ENCODE results near the gene EPB41L4A. TPM values are rescaled to one million over a fixed set of nuclear protein-coding genes. Genes with fewer than 3 reads are reported as not detected.

The EPB41L4A gene
- total and polyA plus RNA-seq, 2 donors (not counting 1 experiment from before 2014, with no cell fraction given): 0.23 to 0.50 TPM

GRCh38 chr5:112183103-112183711 is 235.9 kb downstream of the EPB41L4A start:
- DNase-seq (ENCODE audit: low read depth in 2 of 2): peak in 1 of 2 donors; percentile 74

GRCh38 chr5:112179290-112179689 is 239.8 kb downstream of the EPB41L4A start:
- TF ChIP-seq EZH2 (IDR thresholded peaks at IDR 0.05; ENCODE audit: low read length, missing control alignments) (no peak), CTCF (conservative IDR thresholded peaks at IDR 0.05 in 1 of 2, IDR thresholded peaks at IDR 0.05 in 1 of 2; ENCODE audit: low read depth in 1 of 2, low read length in 2 of 2) (no peak)
- Histone ChIP-seq H3K4me1 (ENCODE audit: control insufficient read depth, extremely low read depth, insufficient read depth, low read length) (no peaks in the 10 kb centered on the region), H3K79me2 (ENCODE audit: control insufficient read depth, insufficient read depth, low read length) (no peaks in the 10 kb centered on the region), H3K9ac (ENCODE audit: insufficient read depth, low read length) (no peak overlapping the region), H3K27ac (ENCODE audit: insufficient read depth, low read length) (no peak overlapping the region), H4K20me1 (ENCODE audit: control insufficient read depth, extremely low read depth, insufficient read depth, low read length) (no peaks in the 10 kb centered on the region), H3K27me3 (ENCODE audit: control insufficient read depth, insufficient read depth, low read length) (no peaks in the 10 kb centered on the region), H3K4me2 (ENCODE audit: extremely low read depth, insufficient read depth, low read length) (no peak overlapping the region), H3K4me3 (replicated peaks in 1 of 4; ENCODE audit: control extremely low read depth in 1 of 4, insufficient read depth in 1 of 4, low read depth in 3 of 4, low read length in 4 of 4) (no peak overlapping the region), H3K9me3 (ENCODE audit: control insufficient read depth, insufficient read depth, low read depth, low read length) (no peaks in the 10 kb centered on the region), H2AFZ (ENCODE audit: low read length) (no peak overlapping the region), H3K36me3 (ENCODE audit: control insufficient read depth, insufficient read depth, low read length) (no peaks in the 10 kb centered on the region)
- DNase-seq (ENCODE audit: low read depth in 2 of 2): no peak

More at GRCh38 chr5:112183103-112183711, 235.9 kb downstream of the EPB41L4A start:
- Histone ChIP-seq H3K4me2 (ENCODE audit: extremely low read depth, insufficient read depth, low read length) (no peak overlapping the region), H3K4me3 (replicated peaks in 1 of 4; ENCODE audit: control extremely low read depth in 1 of 4, insufficient read depth in 1 of 4, low read depth in 3 of 4, low read length in 4 of 4) (no peak overlapping the region), H4K20me1 (ENCODE audit: control insufficient read depth, extremely low read depth, insufficient read depth, low read length) (no peaks in the 10 kb centered on the region), H2AFZ (ENCODE audit: low read length) (no peak overlapping the region), H3K79me2 (ENCODE audit: control insufficient read depth, insufficient read depth, low read length) (no peaks in the 10 kb centered on the region), H3K27ac (ENCODE audit: insufficient read depth, low read length) (no peak overlapping the region), H3K4me1 (ENCODE audit: control insufficient read depth, extremely low read depth, insufficient read depth, low read length) (no peaks in the 10 kb centered on the region), H3K27me3 (ENCODE audit: control insufficient read depth, insufficient read depth, low read length) (no peaks in the 10 kb centered on the region), H3K9ac (ENCODE audit: insufficient read depth, low read length) (no peak overlapping the region), H3K9me3 (ENCODE audit: control insufficient read depth, insufficient read depth, low read depth, low read length) (no peaks in the 10 kb centered on the region), H3K36me3 (ENCODE audit: control insufficient read depth, insufficient read depth, low read length) (no peaks in the 10 kb centered on the region)
- TF ChIP-seq EZH2 (IDR thresholded peaks at IDR 0.05; ENCODE audit: low read length, missing control alignments) (no peak), CTCF (conservative IDR thresholded peaks at IDR 0.05 in 1 of 2, IDR thresholded peaks at IDR 0.05 in 1 of 2; ENCODE audit: low read depth in 1 of 2, low read length in 2 of 2) (no peak)

GRCh38 chr5:112174959-112175594 is 244.0 kb downstream of the EPB41L4A start:
- no peak overlapping the region for H3K9ac ChIP-seq (ENCODE audit: insufficient read depth, low read length)
- peak; percentile 25 to 49 for DNase-seq (ENCODE audit: low read depth in 2 of 2)
- no peaks in the 10 kb centered on the region for H3K36me3 ChIP-seq (ENCODE audit: control insufficient read depth, insufficient read depth, low read length)
- H4K20me1 ChIP-seq (ENCODE audit: control insufficient read depth, extremely low read depth, insufficient read depth, low read length): no peaks in the 10 kb centered on the region
- peak overlapping the region; percentile 6 for H2AFZ ChIP-seq (ENCODE audit: low read length)
- no peaks in the 10 kb centered on the region for H3K4me1 ChIP-seq (ENCODE audit: control insufficient read depth, extremely low read depth, insufficient read depth, low read length)
- no peaks in the 10 kb centered on the region for H3K9me3 ChIP-seq (ENCODE audit: control insufficient read depth, insufficient read depth, low read depth, low read length)
- no peaks in the 10 kb centered on the region for H3K79me2 ChIP-seq (ENCODE audit: control insufficient read depth, insufficient read depth, low read length)
- no peak overlapping the region for H3K27ac ChIP-seq (ENCODE audit: insufficient read depth, low read length)
- TF ChIP-seq EZH2 (IDR thresholded peaks at IDR 0.05; ENCODE audit: low read length, missing control alignments) (no peak), CTCF (conservative IDR thresholded peaks at IDR 0.05 in 1 of 2, IDR thresholded peaks at IDR 0.05 in 1 of 2; ENCODE audit: low read depth in 1 of 2, low read length in 2 of 2) (peak; percentile 60 to 73)
- H3K4me2 ChIP-seq (ENCODE audit: extremely low read depth, insufficient read depth, low read length): no peak overlapping the region
- peak overlapping the region in 1 of 4 experiments; percentile 28 for H3K4me3 ChIP-seq (replicated peaks in 1 of 4; ENCODE audit: control extremely low read depth in 1 of 4, insufficient read depth in 1 of 4, low read depth in 3 of 4, low read length in 4 of 4)
- no peaks in the 10 kb centered on the region for H3K27me3 ChIP-seq (ENCODE audit: control insufficient read depth, insufficient read depth, low read length)

All from fibroblast of lung (primary cell).